NCI-H524 (cell line): ENCODE results near the gene CFTR.
A peak's percentile ranks its signal among the peaks of the same experiment; 100 is the strongest.
"Not testable (repeated sequence)": the region's sequence is repeated elsewhere in the genome, so short reads cannot be mapped to it uniquely, and the experiment has no call there.

Experiments used
- DNase-seq, 2 experiments: peaks; one replicate each; lab custom pipeline; 2025; lab: John Stamatoyannopoulos, UW

The CFTR gene

GRCh38 chr7:117686311-117686935 lies 206.6 kb downstream of the CFTR start:
- peak; percentile 58 to 90 for DNase-seq

GRCh38 chr7:117688126-117688525 lies 208.3 kb downstream of the CFTR start:
- no peak for DNase-seq

- no peak for DNase-seq
Measured at GRCh38 chr7:117689406-117689805, 209.6 kb downstream of the CFTR start.

GRCh38 chr7:117690147-117690546 lies 210.3 kb downstream of the CFTR start:
- DNase-seq: no peak

- DNase-seq: no peak
Measured at GRCh38 chr7:117692338-117692737, 212.5 kb downstream of the CFTR start.

GRCh38 chr7:117698018-117698417 lies 218.2 kb downstream of the CFTR start:
- no peak for DNase-seq

GRCh38 chr7:117704063-117704462 lies 224.2 kb downstream of the CFTR start:
- no peak for DNase-seq

- DNase-seq: no peak
Measured at GRCh38 chr7:117705630-117706029, 225.8 kb downstream of the CFTR start.

GRCh38 chr7:117706210-117706609 lies 226.4 kb downstream of the CFTR start:
- no peak for DNase-seq

GRCh38 chr7:117707080-117707479 lies 227.3 kb downstream of the CFTR start:
- DNase-seq: no peak

GRCh38 chr7:117708173-117708572 lies 228.3 kb downstream of the CFTR start:
- DNase-seq: not testable (repeated sequence)

- DNase-seq: no peak
Measured at GRCh38 chr7:117711556-117711955, 231.7 kb downstream of the CFTR start.

- DNase-seq: peak in 1 of 2 experiments; percentile 59
Measured at GRCh38 chr7:117715784-117716445, 236.1 kb downstream of the CFTR start.

- DNase-seq: no peak
Measured at GRCh38 chr7:117716707-117717299, 237.0 kb downstream of the CFTR start.

- no peak for DNase-seq
Measured at GRCh38 chr7:117717357-117717756, 237.5 kb downstream of the CFTR start.
